ENCODE results near the gene HLCS. TPM values are rescaled to one million over a fixed set of nuclear protein-coding genes. Genes with fewer than 3 reads are reported as not detected.

The HLCS gene
- total RNA-seq, 1 donor, result 10.2 TPM

DNA sequence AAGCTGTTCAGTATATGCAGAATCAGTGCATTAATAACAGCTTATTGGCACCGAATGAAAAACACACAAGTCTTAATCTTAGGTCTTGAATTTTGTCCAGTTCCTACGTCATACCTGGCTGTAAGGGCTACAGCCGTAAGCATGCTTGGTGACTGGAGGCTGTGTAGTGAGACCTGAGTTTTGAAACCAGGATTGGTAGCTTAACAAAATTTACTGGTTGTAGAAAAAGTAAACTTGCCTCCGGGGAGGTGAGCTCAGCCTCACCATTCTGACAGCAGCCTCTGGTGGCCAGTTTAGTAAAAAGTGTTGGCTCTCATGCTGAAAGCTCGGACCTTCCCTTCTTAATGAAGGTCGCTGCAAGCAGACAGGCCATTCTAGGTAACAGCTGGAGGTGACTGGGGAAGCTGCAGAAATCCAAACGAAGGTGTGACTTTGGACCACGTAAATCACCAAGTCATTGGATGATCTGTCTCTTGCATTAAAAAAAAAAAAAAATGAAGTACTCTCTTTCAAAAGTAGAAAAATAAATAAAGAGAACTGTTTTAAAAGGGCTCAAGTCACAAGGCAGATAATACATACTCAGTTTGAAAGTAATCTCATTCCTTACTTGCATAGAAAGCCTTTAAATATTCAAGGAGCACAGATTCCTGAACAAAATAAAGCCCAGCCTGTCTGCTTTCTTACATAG, 48.9 kb downstream of the HLCS start:
- Histone ChIP-seq H3K4me1 (ENCODE audit: insufficient read depth, low read length) (no peaks in the 10 kb centered on the region), H3K9me3 (ENCODE audit: low read depth, low read length) (no peaks in the 10 kb centered on the region), H3K4me3 (ENCODE audit: low read length) (no peak overlapping the region)

DNA sequence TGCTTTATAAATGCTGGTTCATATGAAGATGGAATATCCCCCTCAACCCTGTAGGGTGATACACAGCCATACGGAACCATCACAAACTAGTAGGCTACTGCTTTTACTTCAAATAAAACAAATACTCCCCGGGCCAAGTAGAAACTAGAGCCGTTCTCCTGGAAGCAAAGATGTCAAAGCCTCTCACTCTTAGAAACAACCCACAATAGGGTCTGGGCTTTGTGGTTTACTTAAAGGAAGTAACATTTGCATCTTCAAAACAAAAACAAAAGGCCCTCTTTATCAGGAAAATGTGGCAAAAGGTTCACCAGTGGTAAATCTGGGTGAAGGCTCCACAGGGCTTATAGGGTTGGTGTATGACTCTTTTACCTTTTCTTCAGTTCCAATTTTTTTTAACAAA, 49.8 kb downstream of the HLCS start:
- no peaks in the 10 kb centered on the region for H3K27me3 ChIP-seq (ENCODE audit: insufficient read depth, low read length)
- no peak overlapping the region for H3K4me3 ChIP-seq (ENCODE audit: low read length)
- no peaks in the 10 kb centered on the region for H3K4me1 ChIP-seq (ENCODE audit: insufficient read depth, low read length)
- no peaks in the 10 kb centered on the region for H3K9me3 ChIP-seq (ENCODE audit: low read depth, low read length)

More for the DNA sequence above, 48.9 kb downstream of the HLCS start:
- no peaks in the 10 kb centered on the region for H3K27me3 ChIP-seq (ENCODE audit: insufficient read depth, low read length)

DNA sequence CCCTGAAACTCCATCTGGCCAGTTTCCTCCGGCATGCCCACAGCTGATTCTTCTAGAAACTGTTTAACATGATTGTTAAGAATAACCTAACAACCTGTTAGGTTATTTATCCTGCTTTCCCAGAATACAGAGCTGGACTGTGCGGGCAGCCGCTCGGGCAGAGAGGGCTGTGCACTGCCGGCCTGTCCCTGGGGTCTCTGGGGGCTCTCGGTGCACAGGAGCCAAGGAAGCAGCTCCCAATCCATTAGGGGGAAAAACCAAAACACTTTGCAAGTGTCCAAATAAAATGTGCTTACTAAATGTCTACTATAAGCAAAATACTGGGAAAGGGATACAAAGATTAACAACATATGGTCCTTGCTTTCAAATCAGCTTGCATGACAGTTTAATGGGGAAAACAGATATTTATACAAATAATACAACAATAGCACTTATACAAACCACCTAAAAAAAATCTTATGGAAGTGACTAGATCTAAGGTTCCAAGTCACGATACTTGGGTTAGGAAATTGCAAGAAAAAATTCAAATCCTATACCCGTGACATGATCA, 50.7 kb downstream of the HLCS start:
- Histone ChIP-seq H3K9me3 (ENCODE audit: low read depth, low read length) (no peaks in the 10 kb centered on the region), H3K27me3 (ENCODE audit: insufficient read depth, low read length) (no peaks in the 10 kb centered on the region), H3K4me3 (ENCODE audit: low read length) (no peak overlapping the region), H3K4me1 (ENCODE audit: insufficient read depth, low read length) (no peaks in the 10 kb centered on the region)

DNA sequence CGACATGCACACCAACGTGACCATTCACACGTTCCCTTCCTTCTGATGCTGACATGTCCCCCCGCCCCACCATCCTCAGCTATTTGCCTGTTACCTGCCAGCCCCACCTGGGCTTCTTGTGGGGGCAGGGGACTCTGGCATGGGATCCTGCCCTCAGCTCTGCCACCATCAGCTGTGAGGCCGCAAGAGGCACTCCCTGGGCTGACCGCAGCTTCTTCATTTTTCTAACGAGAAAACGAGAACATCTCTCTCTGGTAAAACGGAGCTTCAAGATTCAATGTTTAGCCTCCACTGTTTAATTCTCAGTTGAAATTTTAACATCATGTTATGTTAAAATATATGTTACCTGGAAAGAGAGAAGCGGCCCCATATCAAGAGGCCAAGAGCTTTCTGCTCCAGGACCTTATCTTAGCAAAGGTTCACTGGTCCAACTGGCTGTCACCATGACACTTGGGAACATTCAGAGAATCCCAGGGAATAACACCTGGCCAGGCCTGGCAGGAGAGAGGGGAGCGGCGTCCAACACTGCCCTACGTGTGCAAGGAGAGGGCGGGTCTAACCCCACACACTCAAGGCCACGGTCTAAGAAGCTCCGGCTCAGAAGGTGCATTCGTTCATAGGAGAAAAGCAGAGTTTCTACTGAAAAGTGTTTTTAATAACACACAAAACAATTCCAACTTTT, 51.3 kb downstream of the HLCS start:
- H3K4me3 ChIP-seq (ENCODE audit: low read length), result no peak overlapping the region
- H3K9me3 ChIP-seq (ENCODE audit: low read depth, low read length), result no peaks in the 10 kb centered on the region
- no peaks in the 10 kb centered on the region for H3K4me1 ChIP-seq (ENCODE audit: insufficient read depth, low read length)
- H3K27me3 ChIP-seq (ENCODE audit: insufficient read depth, low read length), result no peaks in the 10 kb centered on the region

DNA sequence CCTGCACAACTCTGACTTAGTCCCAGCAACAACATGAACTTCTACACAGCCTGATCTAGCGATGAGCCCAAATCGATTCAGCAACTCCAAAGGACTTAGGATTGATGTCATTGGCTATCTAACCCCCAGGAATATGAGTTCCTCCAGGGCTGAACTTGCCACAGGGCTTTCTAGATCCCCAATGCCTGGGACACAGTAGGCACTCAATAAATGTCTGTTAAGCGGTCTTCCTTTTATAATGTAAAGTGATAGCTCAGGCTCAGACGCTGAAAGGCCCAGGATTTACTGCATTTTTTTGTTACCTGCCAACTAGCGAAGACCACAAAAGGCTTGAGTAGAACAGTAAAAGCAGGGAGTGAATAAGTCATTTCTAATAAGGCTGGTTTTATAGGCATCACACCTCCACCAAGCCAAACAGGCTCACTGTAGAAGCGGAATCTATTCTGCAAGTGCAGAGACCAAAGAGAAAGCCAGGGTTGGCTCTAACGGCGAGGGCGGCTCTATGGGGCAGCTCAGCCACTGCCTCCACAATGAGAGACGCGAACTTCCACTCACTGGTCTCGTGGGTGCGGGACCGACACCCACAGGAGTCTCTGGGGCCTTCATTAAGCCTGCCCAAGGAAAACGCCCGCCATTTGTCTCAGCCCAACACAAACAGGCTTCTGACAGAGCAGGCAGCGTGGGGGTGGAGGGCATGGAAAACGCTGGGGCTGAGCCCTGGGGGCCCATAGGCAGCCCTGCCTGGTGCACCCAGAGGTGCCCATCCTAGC, 52.0 kb downstream of the HLCS start:
- no peak overlapping the region for H3K4me3 ChIP-seq (ENCODE audit: low read length)
- no peaks in the 10 kb centered on the region for H3K27me3 ChIP-seq (ENCODE audit: insufficient read depth, low read length)
- no peaks in the 10 kb centered on the region for H3K4me1 ChIP-seq (ENCODE audit: insufficient read depth, low read length)
- H3K9me3 ChIP-seq (ENCODE audit: low read depth, low read length), result no peaks in the 10 kb centered on the region

DNA sequence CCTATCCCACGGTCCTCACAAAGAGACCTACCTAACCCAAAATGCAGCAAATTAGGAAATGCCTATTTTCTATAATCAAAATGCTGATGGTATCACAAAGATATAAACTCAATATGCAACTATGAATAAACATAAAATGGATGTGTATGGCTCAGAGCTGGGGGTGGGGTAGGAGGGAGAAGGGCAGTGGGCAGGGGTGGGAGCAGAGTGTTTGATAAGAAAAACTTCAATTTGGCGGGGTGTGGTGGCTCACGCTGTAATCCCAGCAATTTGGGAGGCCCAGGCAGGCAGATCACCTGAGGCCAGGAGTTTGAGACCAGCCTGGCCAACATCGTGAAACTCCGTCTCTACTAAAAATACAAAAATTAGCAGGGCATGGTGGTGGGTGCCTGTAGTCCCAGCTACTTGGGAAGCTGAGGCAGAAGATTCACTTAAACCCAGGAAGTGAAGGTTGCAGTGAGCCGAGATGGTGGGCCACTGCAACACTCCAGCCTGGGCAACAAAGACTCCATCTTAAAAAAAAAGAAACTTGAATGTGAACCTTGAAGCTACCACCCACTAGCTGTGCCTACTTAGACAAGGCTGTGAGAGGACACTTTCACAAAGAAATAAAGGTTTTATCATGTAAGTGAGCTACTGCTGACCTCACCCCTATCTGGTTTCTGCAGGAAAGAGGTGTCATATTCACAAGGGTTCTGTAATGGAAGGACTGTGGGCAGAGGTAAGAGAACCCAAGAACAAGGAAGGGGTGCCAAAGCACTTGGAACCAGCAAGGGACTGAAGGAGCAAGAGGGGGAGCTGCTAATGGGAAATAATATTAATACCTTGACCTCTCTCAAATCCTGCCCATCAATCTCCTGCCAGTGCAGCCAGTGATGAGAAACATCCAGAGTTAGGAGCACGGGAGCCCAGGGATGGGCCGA, 53.0 kb downstream of the HLCS start:
- Histone ChIP-seq H3K4me1 (ENCODE audit: insufficient read depth, low read length) (no peaks in the 10 kb centered on the region), H3K27me3 (ENCODE audit: insufficient read depth, low read length) (no peaks in the 10 kb centered on the region), H3K9me3 (ENCODE audit: low read depth, low read length) (no peaks in the 10 kb centered on the region), H3K4me3 (ENCODE audit: low read length) (no peak overlapping the region)

DNA sequence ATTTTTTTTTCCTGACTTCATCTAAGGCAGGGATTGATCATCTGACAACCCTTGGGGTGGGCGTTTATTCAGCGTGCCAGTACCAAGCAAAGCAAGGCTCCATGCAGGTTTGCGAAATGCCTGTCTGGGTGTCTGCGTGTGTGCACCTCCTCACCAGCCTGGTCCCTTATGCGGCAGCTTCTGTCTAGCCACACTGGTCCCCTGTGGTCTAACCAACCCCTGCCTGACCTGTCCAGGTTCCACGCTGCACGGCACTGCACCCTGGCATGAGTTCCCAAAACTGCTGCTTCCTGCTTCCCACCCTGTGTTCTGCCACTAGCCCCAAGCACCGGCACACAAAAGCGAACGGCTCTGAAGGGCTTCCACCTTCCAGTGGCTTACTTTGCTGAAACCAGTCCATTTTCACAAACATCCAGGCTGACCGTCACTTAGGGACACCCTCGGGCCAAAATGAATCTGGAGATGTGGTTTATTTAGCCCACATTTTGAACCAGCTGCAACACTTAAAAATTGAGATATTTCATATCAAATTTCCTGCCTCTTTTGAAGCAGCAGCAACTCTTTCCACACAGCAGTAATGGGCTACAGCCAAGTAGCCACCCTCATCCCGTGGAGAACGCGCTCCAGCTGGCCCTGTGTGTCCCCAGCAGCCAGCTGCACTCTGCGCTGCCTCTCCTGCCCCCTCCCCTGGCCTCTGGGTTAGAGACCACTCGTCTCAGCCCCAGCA, 55.7 kb downstream of the HLCS start:
- Histone ChIP-seq H3K4me3 (ENCODE audit: low read length) (no peak overlapping the region), H3K9me3 (ENCODE audit: low read depth, low read length) (no peaks in the 10 kb centered on the region), H3K4me1 (ENCODE audit: insufficient read depth, low read length) (no peaks in the 10 kb centered on the region), H3K27me3 (ENCODE audit: insufficient read depth, low read length) (no peaks in the 10 kb centered on the region)

DNA sequence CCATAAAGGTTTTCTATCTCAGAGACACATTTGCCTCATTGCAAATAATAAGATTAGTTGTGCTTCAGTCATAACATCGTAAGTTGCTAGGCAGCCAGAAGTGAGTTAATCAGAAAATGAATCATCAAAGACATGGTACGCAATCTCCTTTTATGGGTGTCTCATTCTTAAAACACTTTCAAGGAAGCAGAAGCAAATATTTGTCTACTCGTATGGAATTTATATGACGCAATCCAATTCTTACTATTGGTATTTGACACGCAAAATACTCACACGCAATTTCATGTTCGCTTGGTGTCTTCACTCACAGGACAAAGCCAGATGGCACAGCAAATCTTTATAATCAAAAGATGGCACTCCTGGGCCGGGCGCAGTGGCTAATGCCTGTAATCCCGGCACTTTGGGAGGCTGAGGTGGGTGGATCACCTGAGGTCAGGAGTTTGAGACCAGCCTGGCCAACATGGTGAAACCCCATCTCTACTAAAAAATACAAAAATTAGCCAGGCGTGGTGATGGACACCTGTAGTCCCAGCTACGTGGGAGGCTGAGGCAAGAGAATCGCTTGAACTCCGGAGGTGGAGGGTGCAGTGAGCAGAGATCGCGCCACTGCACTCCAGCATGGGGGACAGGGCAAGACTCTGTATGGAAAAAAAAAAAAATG, 56.4 kb downstream of the HLCS start:
- no peaks in the 10 kb centered on the region for H3K9me3 ChIP-seq (ENCODE audit: low read depth, low read length)
- no peaks in the 10 kb centered on the region for H3K27me3 ChIP-seq (ENCODE audit: insufficient read depth, low read length)
- H3K4me3 ChIP-seq (ENCODE audit: low read length), result no peak overlapping the region
- H3K4me1 ChIP-seq (ENCODE audit: insufficient read depth, low read length), result no peaks in the 10 kb centered on the region

DNA sequence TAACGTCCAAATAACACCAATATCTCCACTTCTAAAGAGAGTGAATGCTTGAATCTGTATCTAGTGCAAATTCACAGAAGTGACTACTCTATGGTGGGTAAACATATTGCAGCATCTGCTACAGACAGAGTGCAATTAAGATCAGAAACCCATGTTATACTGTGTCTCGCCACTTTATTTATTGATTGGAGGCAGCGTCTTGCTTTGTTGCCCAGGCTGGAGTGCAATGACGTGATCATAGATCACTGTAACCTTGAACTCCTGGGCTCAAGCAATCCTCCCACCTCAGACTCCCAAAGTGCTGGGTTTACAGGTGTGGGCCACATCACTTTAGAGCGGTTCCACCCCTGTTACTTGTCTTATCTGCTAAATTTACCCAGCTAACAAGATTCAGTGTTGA, 57.0 kb downstream of the HLCS start:
- Histone ChIP-seq H3K9me3 (ENCODE audit: low read depth, low read length) (no peaks in the 10 kb centered on the region), H3K4me3 (ENCODE audit: low read length) (no peak overlapping the region), H3K27me3 (ENCODE audit: insufficient read depth, low read length) (no peaks in the 10 kb centered on the region), H3K4me1 (ENCODE audit: insufficient read depth, low read length) (no peaks in the 10 kb centered on the region)

DNA sequence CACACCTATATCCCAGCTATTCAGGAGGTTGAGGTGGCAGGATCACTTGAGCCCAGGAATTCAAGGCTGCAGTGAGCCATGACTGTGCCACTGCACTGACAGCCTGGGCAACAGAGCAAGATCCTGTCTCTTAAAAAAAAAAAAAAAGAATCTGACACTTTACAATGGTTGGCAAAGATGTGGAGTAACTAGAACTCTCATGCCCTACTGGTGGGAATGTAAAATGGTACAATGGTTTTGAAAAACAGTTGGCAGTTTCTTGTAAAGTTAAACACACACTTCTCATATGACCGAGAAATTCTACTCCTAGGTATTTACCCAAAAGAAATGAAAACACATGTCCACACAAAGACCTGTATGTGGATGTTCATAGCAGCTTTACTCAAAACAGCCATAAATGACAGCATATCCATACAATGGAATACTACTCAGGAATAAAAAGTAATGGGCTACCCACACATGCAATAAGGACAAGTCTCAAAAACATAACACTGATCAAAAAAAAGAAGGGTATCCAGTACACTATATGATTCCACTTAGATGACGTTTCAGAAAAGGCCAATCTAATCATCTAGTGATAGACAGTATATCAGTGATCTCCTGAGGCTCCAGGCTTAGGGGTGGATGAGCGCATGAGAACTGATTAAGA, 58.1 kb downstream of the HLCS start:
- Histone ChIP-seq H3K4me1 (ENCODE audit: insufficient read depth, low read length) (no peaks in the 10 kb centered on the region), H3K9me3 (ENCODE audit: low read depth, low read length) (no peaks in the 10 kb centered on the region), H3K4me3 (ENCODE audit: low read length) (no peak overlapping the region), H3K27me3 (ENCODE audit: insufficient read depth, low read length) (no peaks in the 10 kb centered on the region)

DNA sequence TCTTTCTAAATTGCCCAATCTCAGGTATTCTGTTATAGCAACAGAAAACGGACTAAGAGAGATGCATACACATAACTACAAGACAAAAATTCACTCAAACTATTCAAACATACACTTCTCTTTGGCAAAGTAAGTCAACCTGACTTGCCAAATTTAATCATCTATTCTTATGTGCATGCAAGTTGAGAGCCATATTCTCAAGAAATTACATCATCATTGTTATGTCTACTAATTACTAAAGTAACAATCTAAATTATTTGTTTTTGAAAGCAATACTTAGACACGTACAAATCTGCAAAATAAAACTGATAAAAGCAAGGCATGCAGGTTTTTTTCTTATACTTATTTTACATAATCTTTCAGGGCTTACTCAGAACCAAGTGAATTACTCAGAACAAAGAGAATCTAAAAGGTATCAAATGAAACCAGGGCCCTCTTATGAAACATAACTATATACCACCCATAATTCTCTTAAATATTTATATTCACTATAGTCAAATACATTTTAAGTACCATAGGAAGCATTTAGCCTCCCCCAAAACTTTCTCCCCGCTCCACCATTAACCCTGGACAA, 62.3 kb downstream of the HLCS start:
- Histone ChIP-seq H3K4me3 (ENCODE audit: low read length) (no peak overlapping the region), H3K27me3 (ENCODE audit: insufficient read depth, low read length) (no peaks in the 10 kb centered on the region), H3K9me3 (ENCODE audit: low read depth, low read length) (no peaks in the 10 kb centered on the region), H3K4me1 (ENCODE audit: insufficient read depth, low read length) (no peaks in the 10 kb centered on the region)

DNA sequence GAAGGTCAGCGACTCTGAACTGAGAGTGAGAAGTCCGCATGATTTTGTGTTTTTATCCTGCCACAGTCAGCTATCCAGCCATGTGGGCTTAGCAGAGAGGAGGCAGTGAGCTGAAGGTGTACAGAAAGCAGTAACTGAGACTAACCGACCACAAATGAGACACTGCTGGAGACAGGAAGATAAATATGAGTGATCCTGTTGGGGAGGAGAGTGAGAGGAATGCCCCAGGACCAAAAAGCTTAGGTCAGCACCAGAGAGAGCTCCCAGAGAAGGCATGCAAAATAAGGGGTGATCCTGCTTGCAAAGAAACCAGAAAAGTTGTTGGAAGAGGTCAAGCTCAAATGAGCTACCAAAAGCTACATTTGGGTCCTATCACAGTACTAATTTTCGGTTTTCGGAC, 63.7 kb downstream of the HLCS start:
- no peaks in the 10 kb centered on the region for H3K9me3 ChIP-seq (ENCODE audit: low read depth, low read length)
- no peak overlapping the region for H3K4me3 ChIP-seq (ENCODE audit: low read length)
- no peaks in the 10 kb centered on the region for H3K4me1 ChIP-seq (ENCODE audit: insufficient read depth, low read length)
- no peaks in the 10 kb centered on the region for H3K27me3 ChIP-seq (ENCODE audit: insufficient read depth, low read length)

DNA sequence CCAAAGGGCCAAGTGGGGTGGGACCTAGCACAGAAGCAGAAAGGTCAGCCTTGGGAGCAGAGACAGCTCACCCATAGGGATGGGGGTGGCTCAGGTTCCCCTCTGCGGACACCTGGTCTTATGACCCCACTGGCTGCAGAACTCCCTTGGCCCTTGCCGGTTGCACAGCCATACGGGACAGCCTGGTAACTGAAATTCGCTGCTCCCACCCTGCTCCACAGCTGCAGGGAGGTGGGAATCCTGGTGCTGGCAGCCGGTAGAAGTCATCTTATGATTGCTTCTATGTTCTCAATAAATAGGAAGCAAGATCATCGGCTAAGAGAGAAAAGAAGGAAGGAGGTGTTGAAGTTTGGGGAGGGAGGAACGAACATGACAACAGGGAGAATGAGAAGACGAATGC, 64.1 kb downstream of the HLCS start:
- H3K4me3 ChIP-seq (ENCODE audit: low read length), result no peak overlapping the region
- H3K27me3 ChIP-seq (ENCODE audit: insufficient read depth, low read length), result no peaks in the 10 kb centered on the region
- no peaks in the 10 kb centered on the region for H3K4me1 ChIP-seq (ENCODE audit: insufficient read depth, low read length)
- no peaks in the 10 kb centered on the region for H3K9me3 ChIP-seq (ENCODE audit: low read depth, low read length)
